ENCODE results near the gene ATP5ME. TPM values are rescaled to one million over a fixed set of nuclear protein-coding genes. Genes with fewer than 3 reads are reported as not detected.

Gene ATP5ME
- polyA plus RNA-seq, 3 donors: 163 to 397 (median 367) TPM

GRCh38 chr4:648579-649292, 25.3 kb downstream of the ATP5ME start:
- Histone ChIP-seq H3K27ac (ENCODE audit: low read depth in 1 of 2, low read length in 2 of 2) (no peak overlapping the region), H2AFZ (ENCODE audit: insufficient read depth, low read depth, low read length, poor library complexity, severe bottlenecking) (no peak overlapping the region), H3K79me2 (ENCODE audit: insufficient read depth, low read length) (no peaks in the 10 kb centered on the region), H3K27me3 (ENCODE audit: control insufficient read depth in 2 of 2, insufficient read depth in 2 of 2, low read length in 2 of 2) (peaks cover 0 to 20% of the 10 kb centered on the region in 2 donors), H4K20me1 (ENCODE audit: insufficient read depth, low read length) (no peaks in the 10 kb centered on the region), H3K36me3 (replicated peaks in 1 of 2; ENCODE audit: control insufficient read depth in 1 of 2, insufficient read depth in 2 of 2, low read length in 2 of 2) (no peaks in the 10 kb centered on the region), H3K9ac (ENCODE audit: insufficient read depth, low read length, poor library complexity, severe bottlenecking) (no peak overlapping the region), H3K4me1 (ENCODE audit: control insufficient read depth in 1 of 2, insufficient read depth in 2 of 2, low read length in 2 of 2) (no peaks in the 10 kb centered on the region), H3K4me3 (replicated peaks in 1 of 3; ENCODE audit: low read depth in 2 of 3, low read length in 3 of 3) (no peak overlapping the region), H3K4me2 (replicated peaks; ENCODE audit: extremely low read depth, low read length, poor library complexity, severe bottlenecking) (no peak overlapping the region), H3K9me3 (replicated peaks in 1 of 2; ENCODE audit: control insufficient read depth in 1 of 2, insufficient read depth in 1 of 2, low read length in 2 of 2) (peaks cover 0 to 7% of the 10 kb centered on the region in 2 donors)
- peaks cover 3 to 30% (median 19%) of the 10 kb centered on the region in 7 donors for H3K9me3 Mint-ChIP-seq
- peaks cover 21 to 42% (median 35%) of the 10 kb centered on the region in 3 donors for H3K27me3 Mint-ChIP-seq (ENCODE audit: low read depth in 3 of 3)
- TF ChIP-seq CTCF (IDR thresholded peaks at IDR 0.05): no peak
- WGBS (ENCODE audit: insufficient coverage): 84% methylated on average over 25 of the region's 28 CpGs
- H3K27ac Mint-ChIP-seq: no peak overlapping the region
- no peaks in the 10 kb centered on the region for H3K4me1 Mint-ChIP-seq
- no peak for DNase-seq
- H3K36me3 Mint-ChIP-seq: no peaks in the 10 kb centered on the region
- H3K4me3 Mint-ChIP-seq: no peak overlapping the region
- intact Hi-C loops (cut with micrococcal nuclease): no loop called here

GRCh38 chr4:647481-647880, 26.6 kb downstream of the ATP5ME start:
- Histone ChIP-seq H3K27me3 (ENCODE audit: control insufficient read depth in 2 of 2, insufficient read depth in 2 of 2, low read length in 2 of 2) (peaks cover 0 to 20% of the 10 kb centered on the region in 2 donors), H3K9me3 (replicated peaks in 1 of 2; ENCODE audit: control insufficient read depth in 1 of 2, insufficient read depth in 1 of 2, low read length in 2 of 2) (peaks cover 0 to 11% of the 10 kb centered on the region in 2 donors), H3K36me3 (replicated peaks in 1 of 2; ENCODE audit: control insufficient read depth in 1 of 2, insufficient read depth in 2 of 2, low read length in 2 of 2) (no peaks in the 10 kb centered on the region), H3K4me2 (replicated peaks; ENCODE audit: extremely low read depth, low read length, poor library complexity, severe bottlenecking) (no peak overlapping the region), H3K79me2 (ENCODE audit: insufficient read depth, low read length) (no peaks in the 10 kb centered on the region), H3K27ac (ENCODE audit: low read depth in 1 of 2, low read length in 2 of 2) (no peak overlapping the region), H3K9ac (ENCODE audit: insufficient read depth, low read length, poor library complexity, severe bottlenecking) (no peak overlapping the region), H3K4me1 (ENCODE audit: control insufficient read depth in 1 of 2, insufficient read depth in 2 of 2, low read length in 2 of 2) (no peaks in the 10 kb centered on the region), H3K4me3 (replicated peaks in 1 of 3; ENCODE audit: low read depth in 2 of 3, low read length in 3 of 3) (no peak overlapping the region), H4K20me1 (ENCODE audit: insufficient read depth, low read length) (no peaks in the 10 kb centered on the region), H2AFZ (ENCODE audit: insufficient read depth, low read depth, low read length, poor library complexity, severe bottlenecking) (no peak overlapping the region)
- no peak for DNase-seq
- 84% methylated on average over 4 of the region's 13 CpGs for WGBS (ENCODE audit: insufficient coverage)
- no peaks in the 10 kb centered on the region for H3K36me3 Mint-ChIP-seq
- no peak overlapping the region for H3K4me3 Mint-ChIP-seq
- no peak overlapping the region for H3K27ac Mint-ChIP-seq
- TF ChIP-seq CTCF (IDR thresholded peaks at IDR 0.05): no peak
- no peaks in the 10 kb centered on the region for H3K4me1 Mint-ChIP-seq
- H3K27me3 Mint-ChIP-seq (ENCODE audit: low read depth in 3 of 3): peaks cover 21 to 41% (median 37%) of the 10 kb centered on the region in 3 donors
- intact Hi-C loops (cut with micrococcal nuclease): no loop called here
- peaks cover 6 to 40% (median 29%) of the 10 kb centered on the region in 7 donors for H3K9me3 Mint-ChIP-seq
